ENCODE results near the gene SPATA16.
"Not testable (repeated sequence)": the region's sequence is repeated elsewhere in the genome, so short reads cannot be mapped to it uniquely, and the experiment has no call there.

The SPATA16 gene

GRCh38 chr3:173065543-173065981 is 75.5 kb downstream of the SPATA16 start:
- no peak overlapping the region for H3K4me3 ChIP-seq (ENCODE audit: low read depth, low read length)

DNA sequence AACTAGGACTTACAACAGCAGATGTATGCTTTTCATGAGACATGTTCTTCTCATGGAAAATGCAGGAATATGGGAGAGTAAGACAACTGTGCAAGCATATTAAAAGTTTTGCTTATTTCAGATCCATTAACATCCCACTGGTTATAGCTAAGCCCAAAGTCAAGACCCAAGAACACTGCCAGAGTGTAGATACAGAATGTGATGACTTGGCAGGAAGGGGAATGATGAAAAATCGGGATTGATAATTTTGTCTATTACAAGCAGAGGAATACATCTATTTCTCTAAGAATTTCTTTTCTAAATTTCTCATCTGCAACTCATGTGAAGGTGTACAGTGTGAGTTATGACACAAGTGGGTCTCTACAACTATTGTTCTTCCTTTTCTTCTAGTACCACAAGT is 76.4 kb downstream of the SPATA16 start:
- no peak overlapping the region for H3K4me3 ChIP-seq (ENCODE audit: low read depth, low read length)

GRCh38 chr3:173058229-173058628 is 82.8 kb downstream of the SPATA16 start:
- H3K4me3 ChIP-seq (ENCODE audit: low read depth, low read length) = no peak overlapping the region

DNA sequence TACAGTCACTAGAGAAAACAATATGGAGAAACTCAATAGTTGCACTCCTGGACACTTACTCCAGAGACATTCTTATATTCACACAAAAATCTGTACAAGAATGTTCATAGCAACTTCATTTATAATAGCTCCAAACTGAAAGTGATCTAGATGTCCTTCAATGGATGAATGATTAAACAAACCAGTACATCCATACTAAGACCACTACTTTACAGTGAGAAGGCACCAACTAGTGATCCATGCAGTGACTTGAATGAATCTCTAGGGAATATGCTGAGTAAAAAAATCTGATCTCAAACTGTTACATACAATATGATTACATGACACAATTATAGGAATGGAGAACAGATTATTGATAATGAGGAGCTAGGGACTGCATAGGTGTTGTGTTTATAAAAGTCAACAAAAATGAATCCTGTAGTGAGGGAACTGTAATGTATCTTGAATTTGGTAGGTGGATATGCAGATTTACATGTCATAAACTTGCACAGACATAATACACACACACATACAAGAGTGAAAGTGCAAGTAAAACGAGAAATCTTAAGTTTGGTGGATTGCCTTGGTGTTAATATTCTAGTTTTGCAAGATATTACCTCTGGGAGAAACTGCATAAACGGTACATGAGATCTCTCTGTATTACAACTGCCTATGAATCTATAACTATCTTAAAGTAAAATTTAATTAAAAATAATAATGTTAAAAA is 85.7 kb downstream of the SPATA16 start:
- no peak overlapping the region for H3K4me3 ChIP-seq (ENCODE audit: low read depth, low read length)

DNA sequence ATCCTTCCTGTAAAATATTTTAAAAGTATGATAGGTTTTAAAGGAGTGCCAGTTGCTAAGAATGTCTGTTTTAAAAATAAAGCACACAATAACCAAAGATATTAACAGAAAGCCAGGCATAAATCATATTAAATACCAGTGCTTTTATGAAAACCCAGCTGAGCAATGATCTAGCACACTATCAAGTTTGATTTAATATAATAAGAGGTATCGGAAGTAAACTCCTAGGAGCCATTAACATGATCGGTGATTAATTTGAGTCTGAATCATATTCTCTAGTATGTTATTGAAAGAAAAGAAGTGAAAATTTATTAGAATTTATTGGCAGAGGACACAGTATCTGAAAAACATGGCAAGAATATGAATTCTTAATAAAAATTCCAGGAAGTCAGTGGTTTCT is 91.7 kb downstream of the SPATA16 start:
- no peak overlapping the region for H3K4me3 ChIP-seq (ENCODE audit: low read depth, low read length)

GRCh38 chr3:173045770-173046382 is 95.2 kb downstream of the SPATA16 start:
- H3K4me3 ChIP-seq (ENCODE audit: low read depth, low read length) = no peak overlapping the region

DNA sequence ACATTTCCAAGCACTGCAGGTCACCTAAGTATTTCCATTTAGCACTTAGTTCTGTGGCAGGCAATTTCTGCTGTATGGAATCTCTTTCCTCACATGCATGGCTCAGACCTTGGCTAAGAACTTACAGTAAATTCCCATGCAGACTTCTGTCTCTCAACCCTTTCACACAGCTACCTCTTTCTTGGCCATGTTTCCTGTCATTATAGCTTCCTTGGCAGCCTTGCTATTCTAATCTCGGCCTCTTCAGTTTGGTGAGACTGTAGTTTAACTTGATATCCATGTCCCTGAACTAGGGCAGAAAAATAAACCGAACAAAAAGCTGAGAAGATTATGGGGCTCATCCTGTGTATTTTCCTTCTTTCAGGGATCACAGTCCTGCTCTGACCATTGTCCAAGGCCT is 96.0 kb downstream of the SPATA16 start:
- no peak overlapping the region for H3K4me3 ChIP-seq (ENCODE audit: low read depth, low read length)

- no peak overlapping the region for H3K4me3 ChIP-seq (ENCODE audit: low read depth, low read length)
These were observed 97.3 kb downstream of the SPATA16 start for GRCh38 chr3:173043757-173044156.

DNA sequence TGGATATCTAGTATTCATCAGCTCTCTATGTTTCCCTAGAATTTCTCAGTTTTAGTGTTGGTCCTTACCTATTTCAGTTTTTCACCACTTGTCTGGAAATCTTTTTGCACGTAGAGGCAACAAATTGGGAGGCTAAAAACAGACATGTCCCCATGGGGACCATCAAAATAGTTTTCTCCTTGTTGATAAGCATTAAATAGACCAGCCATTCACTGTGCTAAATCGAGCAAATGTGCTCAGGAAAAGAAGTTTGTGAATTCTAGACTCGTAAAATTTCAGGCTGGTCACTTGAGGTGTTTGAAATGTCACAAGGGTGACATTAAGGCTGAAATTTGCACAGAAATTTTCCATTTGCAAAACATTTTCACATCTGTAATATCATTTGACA is 102.6 kb downstream of the SPATA16 start:
- H3K4me3 ChIP-seq (ENCODE audit: low read depth, low read length) = no peak overlapping the region

GRCh38 chr3:173037840-173038483 is 103.1 kb downstream of the SPATA16 start:
- H3K4me3 ChIP-seq (ENCODE audit: low read depth, low read length) = no peak overlapping the region

DNA sequence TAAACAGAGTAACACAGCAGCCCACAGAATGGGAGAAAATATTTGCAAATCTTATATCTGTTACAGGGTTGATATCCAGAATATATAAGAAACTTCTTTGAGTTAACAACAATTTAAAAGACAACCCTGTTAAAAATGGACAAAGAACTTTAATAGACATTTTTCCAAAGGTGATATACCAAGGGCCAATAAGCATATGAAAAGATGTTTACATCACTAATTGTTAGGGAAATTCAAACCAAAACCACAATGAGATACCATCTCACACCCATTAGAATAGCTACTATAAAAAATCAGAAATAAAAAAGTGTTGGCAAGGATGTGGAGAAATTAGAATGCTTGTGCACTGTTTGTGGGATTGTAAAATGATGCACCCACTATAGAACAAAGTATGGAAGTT is 110.8 kb downstream of the SPATA16 start:
- no peak overlapping the region for H3K4me3 ChIP-seq (ENCODE audit: low read depth, low read length)

GRCh38 chr3:173028351-173028750 is 112.7 kb downstream of the SPATA16 start:
- no peak overlapping the region for H3K4me3 ChIP-seq (ENCODE audit: low read depth, low read length)

DNA sequence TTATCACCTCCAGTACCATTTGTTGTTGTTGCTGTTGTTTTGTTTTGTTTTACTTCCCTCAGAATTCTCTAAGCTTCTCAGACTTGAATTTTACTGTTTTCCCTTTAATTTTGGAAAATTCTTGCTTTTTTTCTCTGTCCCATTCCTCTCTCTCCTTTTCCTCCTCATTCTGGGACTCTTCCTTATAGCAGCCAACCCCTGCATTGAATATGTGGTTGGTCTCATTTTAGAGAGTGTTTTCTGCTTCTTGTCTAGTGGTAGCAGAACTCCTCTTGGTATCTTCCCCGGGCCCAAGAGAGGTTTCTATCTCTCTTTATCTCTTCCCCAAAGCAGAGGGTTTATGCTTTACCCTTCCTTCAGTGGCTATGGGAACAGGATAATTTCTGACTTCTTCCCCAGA is 113.6 kb downstream of the SPATA16 start:
- H3K4me3 ChIP-seq (ENCODE audit: low read depth, low read length) = no peak overlapping the region

- no peak overlapping the region for H3K4me3 ChIP-seq (ENCODE audit: low read depth, low read length)
These were observed 115.1 kb downstream of the SPATA16 start for GRCh38 chr3:173025941-173026340.

DNA sequence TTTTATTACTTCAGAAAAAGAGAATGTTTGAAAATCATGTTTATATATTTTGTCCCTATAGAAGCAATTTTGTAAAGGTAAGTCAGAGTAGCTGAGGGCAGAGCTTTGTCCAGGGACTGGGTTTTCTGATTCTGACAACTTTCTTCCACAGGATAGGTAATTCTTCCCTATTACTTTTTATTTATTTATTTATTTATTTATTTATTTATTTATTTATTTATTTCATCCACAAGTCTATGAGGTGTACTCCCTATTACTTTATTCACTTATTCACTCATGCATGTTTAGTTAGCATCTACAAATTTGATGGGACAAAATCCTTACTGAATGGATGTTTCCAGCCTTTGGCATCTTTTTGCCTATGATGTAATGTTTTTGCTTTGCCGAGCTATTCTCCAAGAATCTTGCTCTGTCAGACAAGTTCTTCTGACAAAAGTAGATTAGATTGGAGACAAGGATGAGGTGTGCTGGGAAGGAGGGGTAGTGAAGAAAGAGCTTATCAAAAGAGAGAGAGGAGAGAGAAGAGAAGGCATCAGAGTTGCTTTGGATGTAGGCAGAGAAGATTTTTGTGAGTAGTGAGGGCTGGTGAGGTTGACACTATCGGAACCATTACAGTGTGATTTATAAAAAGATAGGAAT is 119.4 kb downstream of the SPATA16 start:
- H3K4me3 ChIP-seq (ENCODE audit: low read depth, low read length) = no peak overlapping the region

DNA sequence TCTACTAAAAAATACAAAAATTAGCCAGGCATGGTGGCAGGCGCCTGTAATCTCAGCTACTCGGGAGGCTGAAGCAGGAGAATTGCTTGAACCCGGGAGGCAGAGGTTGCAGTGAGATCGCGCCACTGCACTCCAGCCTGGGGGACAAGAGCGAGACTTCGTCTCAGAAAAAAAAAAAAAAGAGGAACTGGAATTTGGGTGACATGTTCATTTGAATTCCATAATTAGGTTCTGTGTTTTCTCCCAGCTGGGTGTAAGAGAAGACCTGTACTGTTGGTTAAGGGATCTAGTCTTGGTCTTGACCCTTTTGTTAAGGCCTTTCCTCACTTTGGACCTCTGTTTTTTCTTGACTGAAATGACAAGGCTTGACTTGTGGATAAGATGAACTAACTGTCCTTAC is 120.9 kb downstream of the SPATA16 start:
- H3K4me3 ChIP-seq (ENCODE audit: low read depth, low read length) = not testable (repeated sequence)

DNA sequence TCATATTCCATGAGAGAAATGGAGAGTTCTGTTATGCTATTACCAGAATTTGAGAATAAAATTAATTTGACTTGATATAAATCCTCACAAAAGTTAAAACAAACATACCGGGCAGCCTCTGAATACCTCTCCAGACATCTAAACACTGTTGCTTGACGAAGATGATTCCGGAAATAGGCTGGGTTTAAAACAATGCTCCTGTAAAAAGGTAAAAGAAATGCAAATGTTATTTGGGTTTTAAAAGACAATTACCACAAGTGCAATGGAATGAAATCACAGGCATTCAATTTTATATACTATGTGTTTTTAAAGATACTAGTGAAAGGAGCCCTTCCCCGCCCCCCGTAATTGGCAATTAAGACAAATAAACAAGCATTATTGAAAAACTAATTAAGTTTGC is 121.7 kb downstream of the SPATA16 start:
- H3K4me3 ChIP-seq (ENCODE audit: low read depth, low read length) = no peak overlapping the region

DNA sequence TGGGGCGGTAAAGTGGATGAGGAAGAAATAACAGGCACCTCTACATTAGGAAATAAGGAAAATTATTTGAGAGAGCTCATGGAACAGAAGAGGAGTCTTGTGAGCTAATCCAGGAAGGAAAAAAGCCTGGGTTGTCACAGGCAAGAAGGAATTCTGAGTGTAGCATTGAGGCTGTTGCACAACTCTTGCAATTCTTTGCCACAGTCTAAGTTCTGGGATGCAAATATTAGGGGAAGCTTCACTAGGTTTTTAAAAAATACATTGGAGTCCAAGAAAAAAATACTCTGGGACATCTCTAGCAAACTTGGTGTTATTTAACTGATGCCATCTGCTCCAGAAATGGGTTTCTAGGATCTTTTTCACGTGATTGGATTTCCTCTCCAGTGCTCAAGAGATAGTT is 122.3 kb downstream of the SPATA16 start:
- H3K4me3 ChIP-seq (ENCODE audit: low read depth, low read length) = no peak overlapping the region

DNA sequence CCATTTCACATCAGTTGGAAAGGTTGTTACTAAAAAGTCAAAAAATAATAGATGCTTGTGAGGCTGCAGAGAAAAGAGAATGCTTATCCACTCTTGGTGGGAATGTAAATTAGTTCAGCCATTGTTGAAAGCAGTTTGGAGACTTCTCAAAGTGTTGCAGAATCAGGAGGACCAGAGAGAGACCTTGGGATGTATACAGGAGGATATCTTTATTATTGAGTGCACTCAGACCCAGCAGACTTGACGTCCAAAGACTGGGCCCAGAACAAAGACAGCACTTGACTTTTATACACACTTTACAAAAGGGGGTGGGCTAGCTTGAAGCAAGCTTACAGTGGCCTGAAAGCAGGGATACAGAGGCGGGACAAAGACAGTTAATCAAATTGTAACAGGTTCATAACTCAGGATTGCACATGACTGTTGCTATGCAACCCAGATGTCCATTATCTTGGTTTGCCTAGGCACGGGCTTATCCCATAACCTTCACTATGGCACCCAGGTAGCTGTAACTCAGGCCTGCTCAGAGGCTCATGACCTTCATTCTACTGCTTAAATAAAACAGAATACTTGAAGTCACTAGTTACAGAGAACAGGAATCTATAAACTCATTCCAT is 127.7 kb downstream of the SPATA16 start:
- H3K4me3 ChIP-seq (ENCODE audit: low read depth, low read length) = no peak overlapping the region

DNA sequence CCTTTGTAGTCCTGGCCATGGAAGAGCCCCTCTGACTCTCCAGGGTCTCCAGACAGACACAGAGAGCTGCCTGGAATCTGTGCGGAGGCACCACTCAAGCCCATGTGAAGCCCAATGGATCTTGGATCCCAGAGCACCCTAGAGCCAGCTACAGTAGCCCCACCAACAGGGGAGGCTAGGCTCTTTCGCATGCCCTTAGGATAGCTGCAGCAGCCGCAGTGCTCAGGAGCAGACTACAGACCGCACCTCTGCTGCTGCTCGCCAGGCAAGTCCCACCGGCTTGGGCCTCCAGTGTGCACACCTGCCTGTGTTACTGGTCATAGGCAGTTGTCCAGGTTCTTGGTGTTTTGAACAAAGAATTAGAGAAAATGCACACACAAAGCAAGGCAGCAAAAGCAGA is 131.6 kb downstream of the SPATA16 start:
- H3K4me3 ChIP-seq (ENCODE audit: low read depth, low read length) = no peak overlapping the region

DNA sequence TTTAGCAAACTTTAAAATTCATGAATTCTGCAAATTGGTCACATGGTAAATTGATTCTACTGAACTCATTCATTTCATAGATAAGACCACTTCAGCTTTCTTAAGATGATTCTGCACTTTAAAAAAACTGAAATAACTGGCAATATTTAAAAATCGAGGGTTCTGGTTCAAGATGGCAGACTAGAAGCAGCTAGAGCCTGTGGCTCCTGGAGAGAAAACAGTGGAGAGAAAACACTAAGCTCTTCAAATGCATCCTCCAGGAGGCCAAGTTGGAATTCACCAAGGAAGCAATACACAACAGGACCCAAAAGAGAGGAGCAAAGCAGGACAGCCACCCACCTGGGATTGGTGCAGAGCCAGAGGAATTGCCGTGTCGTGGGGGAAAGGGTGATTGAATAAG is 132.1 kb downstream of the SPATA16 start:
- H3K4me3 ChIP-seq (ENCODE audit: low read depth, low read length) = no peak overlapping the region

All from iPS-11a (cell line).